ENCODE results near the gene RNF121. TPM values are rescaled to one million over a fixed set of nuclear protein-coding genes. Genes with fewer than 3 reads are reported as not detected.

RNF121 gene
- total and polyA plus RNA-seq, 2 of the 13 experiments (the other 11 are each of a cell fraction or from before 2014, with no cell fraction given) = 28.6 to 44.3 TPM

DNA sequence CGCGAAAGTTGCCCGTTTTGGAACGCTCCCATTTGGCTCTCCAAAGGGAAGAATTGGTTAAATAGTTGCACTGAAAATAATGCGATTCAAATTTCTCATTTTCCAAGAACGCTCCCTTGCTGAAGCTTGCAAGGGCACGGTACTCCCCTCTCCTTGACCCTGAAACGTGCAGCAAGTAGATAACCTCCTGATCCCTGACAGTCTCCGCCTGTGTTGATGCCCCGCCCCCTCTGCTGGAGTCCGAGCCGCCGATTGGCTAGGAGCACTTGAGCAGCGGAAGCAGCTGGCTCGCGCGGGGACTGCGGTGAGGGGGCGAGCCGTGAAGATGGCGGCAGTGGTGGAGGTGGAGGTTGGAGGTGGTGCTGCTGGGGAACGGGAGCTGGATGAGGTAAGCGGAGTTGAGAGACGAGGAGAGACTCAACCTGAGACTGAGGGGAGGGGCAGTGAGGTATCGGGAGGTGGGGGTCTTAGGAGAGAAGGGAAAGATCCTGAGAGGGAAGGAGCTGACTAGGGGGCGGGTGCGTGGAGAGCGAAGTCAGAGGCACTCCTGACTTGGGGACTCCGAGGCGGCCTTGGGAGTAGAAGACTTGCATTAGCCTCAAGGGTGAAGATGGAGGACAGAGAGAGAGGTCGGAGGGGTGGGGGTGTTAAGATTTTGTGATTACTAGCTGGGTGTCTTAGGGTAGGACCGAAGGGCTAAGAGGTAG, at the start of gene RNF121 (continued):
- TF ChIP-seq MAFF (IDR thresholded peaks at IDR 0.05; ENCODE audit: low read depth, low read length) (no peak), YEATS4 (CRISPR knock-in tag; IDR thresholded peaks at IDR 0.05; ENCODE audit: borderline replicate concordance) (peak; percentile 33; the same call in 1 of the 2 replicates), ZBTB7A (CRISPR knock-in tag; IDR thresholded peaks at IDR 0.05) (no peak), DPF2 (CRISPR knock-in tag; IDR thresholded peaks at IDR 0.05; ENCODE audit: borderline replicate concordance, low read depth) (no peak), ZNF256 (CRISPR knock-in tag; conservative IDR thresholded peaks at IDR 0.05) (no peak), RARA (CRISPR knock-in tag; IDR thresholded peaks at IDR 0.05) (peak; percentile 70), CHCHD3 (CRISPR knock-in tag; IDR thresholded peaks at IDR 0.05) (no peak), ZNF180 (CRISPR knock-in tag; IDR thresholded peaks at IDR 0.05; ENCODE audit: borderline replicate concordance, low read depth) (no peak), CCDC6 (CRISPR knock-in tag; IDR thresholded peaks at IDR 0.05) (no peak), ZSCAN9 (CRISPR knock-in tag; IDR thresholded peaks at IDR 0.05; ENCODE audit: borderline replicate concordance) (no peak; the same call in 1 of the 2 replicates), POLR2AphosphoS2 (IDR thresholded peaks at IDR 0.05; ENCODE audit: low read depth, low read length) (no peak), ZNF552 (CRISPR knock-in tag; IDR thresholded peaks at IDR 0.05; ENCODE audit: borderline replicate concordance) (no peak), ZNF30 (CRISPR knock-in tag; IDR thresholded peaks at IDR 0.05) (no peak), ZFP37 (CRISPR knock-in tag; IDR thresholded peaks at IDR 0.05; ENCODE audit: borderline replicate concordance) (no peak), ZNF644 (CRISPR knock-in tag; IDR thresholded peaks at IDR 0.05; ENCODE audit: low read depth) (peak; percentile 68; the same call in 1 of the 2 replicates), SRF (IDR thresholded peaks at IDR 0.05; ENCODE audit: low read depth, low read length) (no peak), ETV5 (CRISPR knock-in tag; IDR thresholded peaks at IDR 0.05; ENCODE audit: borderline replicate concordance) (peak; percentile 76), BHLHE40 (IDR thresholded peaks at IDR 0.05; ENCODE audit: low read length) (peak; percentile 81), ZNF569 (CRISPR knock-in tag; IDR thresholded peaks at IDR 0.05; ENCODE audit: borderline replicate concordance) (no peak)
- TF ChIP-seq, protein P1, sequence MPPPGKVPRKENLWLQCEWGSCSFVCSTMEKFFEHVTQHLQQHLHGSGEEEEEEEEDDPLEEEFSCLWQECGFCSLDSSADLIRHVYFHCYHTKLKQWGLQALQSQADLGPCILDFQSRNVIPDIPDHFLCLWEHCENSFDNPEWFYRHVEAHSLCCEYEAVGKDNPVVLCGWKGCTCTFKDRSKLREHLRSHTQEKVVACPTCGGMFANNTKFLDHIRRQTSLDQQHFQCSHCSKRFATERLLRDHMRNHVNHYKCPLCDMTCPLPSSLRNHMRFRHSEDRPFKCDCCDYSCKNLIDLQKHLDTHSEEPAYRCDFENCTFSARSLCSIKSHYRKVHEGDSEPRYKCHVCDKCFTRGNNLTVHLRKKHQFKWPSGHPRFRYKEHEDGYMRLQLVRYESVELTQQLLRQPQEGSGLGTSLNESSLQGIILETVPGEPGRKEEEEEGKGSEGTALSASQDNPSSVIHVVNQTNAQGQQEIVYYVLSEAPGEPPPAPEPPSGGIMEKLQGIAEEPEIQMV (CRISPR knock-in tag; IDR thresholded peaks at IDR 0.05; ENCODE audit: low read depth) = no peak
- TF ChIP-seq, protein P2, sequence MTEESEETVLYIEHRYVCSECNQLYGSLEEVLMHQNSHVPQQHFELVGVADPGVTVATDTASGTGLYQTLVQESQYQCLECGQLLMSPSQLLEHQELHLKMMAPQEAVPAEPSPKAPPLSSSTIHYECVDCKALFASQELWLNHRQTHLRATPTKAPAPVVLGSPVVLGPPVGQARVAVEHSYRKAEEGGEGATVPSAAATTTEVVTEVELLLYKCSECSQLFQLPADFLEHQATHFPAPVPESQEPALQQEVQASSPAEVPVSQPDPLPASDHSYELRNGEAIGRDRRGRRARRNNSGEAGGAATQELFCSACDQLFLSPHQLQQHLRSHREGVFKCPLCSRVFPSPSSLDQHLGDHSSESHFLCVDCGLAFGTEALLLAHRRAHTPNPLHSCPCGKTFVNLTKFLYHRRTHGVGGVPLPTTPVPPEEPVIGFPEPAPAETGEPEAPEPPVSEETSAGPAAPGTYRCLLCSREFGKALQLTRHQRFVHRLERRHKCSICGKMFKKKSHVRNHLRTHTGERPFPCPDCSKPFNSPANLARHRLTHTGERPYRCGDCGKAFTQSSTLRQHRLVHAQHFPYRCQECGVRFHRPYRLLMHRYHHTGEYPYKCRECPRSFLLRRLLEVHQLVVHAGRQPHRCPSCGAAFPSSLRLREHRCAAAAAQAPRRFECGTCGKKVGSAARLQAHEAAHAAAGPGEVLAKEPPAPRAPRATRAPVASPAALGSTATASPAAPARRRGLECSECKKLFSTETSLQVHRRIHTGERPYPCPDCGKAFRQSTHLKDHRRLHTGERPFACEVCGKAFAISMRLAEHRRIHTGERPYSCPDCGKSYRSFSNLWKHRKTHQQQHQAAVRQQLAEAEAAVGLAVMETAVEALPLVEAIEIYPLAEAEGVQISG (CRISPR knock-in tag; IDR thresholded peaks at IDR 0.05) = peak; percentile 16; the same call in 1 of the 2 replicates
- TF ChIP-seq, protein P3, sequence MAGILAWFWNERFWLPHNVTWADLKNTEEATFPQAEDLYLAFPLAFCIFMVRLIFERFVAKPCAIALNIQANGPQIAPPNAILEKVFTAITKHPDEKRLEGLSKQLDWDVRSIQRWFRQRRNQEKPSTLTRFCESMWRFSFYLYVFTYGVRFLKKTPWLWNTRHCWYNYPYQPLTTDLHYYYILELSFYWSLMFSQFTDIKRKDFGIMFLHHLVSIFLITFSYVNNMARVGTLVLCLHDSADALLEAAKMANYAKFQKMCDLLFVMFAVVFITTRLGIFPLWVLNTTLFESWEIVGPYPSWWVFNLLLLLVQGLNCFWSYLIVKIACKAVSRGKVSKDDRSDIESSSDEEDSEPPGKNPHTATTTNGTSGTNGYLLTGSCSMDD (CRISPR knock-in tag; IDR thresholded peaks at IDR 0.05) = no peak
- TF ChIP-seq, protein P4, sequence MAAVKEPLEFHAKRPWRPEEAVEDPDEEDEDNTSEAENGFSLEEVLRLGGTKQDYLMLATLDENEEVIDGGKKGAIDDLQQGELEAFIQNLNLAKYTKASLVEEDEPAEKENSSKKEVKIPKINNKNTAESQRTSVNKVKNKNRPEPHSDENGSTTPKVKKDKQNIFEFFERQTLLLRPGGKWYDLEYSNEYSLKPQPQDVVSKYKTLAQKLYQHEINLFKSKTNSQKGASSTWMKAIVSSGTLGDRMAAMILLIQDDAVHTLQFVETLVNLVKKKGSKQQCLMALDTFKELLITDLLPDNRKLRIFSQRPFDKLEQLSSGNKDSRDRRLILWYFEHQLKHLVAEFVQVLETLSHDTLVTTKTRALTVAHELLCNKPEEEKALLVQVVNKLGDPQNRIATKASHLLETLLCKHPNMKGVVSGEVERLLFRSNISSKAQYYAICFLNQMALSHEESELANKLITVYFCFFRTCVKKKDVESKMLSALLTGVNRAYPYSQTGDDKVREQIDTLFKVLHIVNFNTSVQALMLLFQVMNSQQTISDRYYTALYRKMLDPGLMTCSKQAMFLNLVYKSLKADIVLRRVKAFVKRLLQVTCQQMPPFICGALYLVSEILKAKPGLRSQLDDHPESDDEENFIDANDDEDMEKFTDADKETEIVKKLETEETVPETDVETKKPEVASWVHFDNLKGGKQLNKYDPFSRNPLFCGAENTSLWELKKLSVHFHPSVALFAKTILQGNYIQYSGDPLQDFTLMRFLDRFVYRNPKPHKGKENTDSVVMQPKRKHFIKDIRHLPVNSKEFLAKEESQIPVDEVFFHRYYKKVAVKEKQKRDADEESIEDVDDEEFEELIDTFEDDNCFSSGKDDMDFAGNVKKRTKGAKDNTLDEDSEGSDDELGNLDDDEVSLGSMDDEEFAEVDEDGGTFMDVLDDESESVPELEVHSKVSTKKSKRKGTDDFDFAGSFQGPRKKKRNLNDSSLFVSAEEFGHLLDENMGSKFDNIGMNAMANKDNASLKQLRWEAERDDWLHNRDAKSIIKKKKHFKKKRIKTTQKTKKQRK (IDR thresholded peaks at IDR 0.05; ENCODE audit: low read length) = no peak

All from HepG2 (cell line).